NCI-H526 treated with DMSO at 0.1 percent for 48 hours (cell line): Measurements from ENCODE around the gene ASNSD1.
"Not testable (repeated sequence)": the region's sequence is repeated elsewhere in the genome, so short reads cannot be mapped to it uniquely, and the experiment has no call there.

Source experiments
- DNase-seq: peaks from one replicate; lab custom pipeline; 2025; lab: John Stamatoyannopoulos, UW

Gene ASNSD1

DNA sequence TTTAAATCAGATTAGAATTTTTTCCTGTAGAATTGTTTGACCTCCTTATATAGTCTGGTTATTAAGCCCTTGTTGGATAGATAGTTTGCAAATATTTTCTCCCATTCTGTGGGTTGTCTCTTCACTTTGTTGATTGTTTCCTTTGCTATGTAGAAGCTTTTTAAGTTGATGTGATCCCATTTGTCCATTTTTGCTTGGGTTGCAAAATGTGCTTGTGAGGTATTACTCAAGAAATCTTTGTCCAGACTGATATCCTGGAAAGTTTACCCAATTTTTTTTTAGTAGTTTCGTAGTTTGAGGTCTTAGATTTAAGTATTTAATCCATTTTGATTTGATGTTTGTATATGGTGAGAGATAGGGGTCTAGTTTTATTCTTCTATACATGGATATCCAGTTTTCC, 26.5 kb downstream of the ASNSD1 start:
- DNase-seq = not testable (repeated sequence)

DNA sequence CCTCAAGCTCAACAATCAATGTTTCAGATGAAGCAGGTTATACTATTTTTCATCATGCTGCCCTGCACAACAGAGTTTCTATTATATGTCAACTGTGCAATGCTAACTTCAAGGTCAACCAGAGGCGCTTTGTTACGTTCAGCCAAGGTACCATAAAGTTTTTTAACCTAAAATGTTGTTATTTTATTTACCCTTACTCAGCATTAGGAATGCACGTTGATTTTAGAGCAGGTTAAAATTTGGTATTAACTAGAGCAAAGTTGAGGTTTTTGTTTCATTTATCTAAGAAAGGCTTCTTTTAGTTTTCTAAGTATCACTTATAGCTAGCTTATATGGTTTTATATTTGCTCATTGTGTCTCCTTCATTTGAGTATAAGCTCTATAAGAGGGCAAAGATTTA, 35.0 kb downstream of the ASNSD1 start:
- DNase-seq = no peak

DNA sequence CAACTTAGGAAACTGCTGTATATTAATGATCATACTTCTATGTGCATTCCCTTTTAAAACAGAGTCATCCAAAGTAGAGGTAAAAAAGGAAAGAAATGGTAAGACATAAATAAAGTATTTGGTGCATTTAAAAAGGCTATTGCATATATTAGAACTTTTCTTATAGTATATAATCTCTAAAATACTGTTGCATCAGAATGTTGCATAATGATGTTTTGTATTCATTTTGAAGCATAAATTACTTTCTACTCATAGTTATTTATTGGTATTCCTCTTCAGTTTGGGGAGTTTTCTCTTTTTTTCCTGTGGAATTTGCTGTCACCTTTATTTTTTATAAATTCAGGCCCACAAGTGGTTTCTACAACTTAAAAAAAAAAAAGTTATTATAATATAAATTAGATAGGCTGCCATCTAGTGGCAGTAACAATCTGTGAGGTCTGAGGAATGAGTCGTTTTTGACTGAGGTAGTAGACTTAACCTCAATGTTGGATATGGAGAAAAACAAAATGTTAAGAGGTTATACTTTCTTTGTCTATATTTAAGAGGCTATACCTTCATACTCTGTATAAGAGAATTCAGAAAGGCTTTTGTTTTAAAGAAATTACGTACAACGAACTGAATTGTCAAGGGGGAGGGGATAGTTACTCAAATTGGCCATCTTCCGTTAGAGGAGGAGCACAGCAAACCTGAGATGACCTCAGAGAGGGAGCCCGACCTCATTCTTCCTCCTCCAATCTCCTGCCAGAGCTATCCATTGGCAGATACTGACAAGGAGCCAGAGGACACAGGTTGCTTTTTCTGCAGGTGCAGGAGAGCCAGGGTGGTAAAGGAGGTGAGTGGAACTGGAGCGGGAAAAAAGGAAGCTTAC, 37.0 kb downstream of the ASNSD1 start:
- DNase-seq = peak; percentile 4

DNA sequence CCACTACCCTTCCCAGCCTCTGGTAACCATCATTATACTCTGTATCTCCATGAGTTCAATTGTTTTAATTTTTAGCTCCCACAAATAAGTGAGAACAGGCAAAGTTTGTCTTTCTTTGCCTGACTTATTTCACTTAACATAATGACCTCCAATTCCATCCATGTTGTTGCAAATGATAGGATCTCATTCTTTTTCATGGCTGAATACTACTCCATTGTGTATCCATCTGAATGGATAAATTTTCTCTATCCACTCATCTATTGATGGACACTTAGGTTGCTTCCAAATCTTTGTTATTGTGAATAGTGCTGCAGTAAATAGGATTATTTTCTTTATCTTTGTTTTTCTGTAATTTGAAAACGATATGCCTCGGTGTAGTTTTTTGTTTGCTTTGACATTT, 39.4 kb downstream of the ASNSD1 start:
- no peak for DNase-seq

DNA sequence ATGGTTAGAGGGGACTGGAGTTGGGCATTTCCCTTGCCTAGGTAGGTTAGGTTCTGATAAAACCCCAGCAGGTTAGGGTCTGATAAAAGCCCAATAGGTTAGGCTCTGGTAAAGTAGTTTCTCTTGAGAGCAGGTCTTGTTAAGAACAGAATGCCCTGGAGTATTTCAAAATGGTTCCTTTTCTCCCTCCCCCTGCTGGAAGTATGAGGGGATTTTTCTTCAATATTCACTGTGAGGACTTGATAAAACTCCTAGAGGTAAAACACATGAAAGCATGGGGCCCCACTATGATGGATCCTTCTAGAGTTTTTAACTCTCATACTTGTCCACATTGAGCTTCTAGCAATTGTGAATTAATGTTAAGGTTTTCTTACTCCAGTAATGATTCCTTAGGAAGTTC, 40.8 kb downstream of the ASNSD1 start:
- DNase-seq = no peak

DNA sequence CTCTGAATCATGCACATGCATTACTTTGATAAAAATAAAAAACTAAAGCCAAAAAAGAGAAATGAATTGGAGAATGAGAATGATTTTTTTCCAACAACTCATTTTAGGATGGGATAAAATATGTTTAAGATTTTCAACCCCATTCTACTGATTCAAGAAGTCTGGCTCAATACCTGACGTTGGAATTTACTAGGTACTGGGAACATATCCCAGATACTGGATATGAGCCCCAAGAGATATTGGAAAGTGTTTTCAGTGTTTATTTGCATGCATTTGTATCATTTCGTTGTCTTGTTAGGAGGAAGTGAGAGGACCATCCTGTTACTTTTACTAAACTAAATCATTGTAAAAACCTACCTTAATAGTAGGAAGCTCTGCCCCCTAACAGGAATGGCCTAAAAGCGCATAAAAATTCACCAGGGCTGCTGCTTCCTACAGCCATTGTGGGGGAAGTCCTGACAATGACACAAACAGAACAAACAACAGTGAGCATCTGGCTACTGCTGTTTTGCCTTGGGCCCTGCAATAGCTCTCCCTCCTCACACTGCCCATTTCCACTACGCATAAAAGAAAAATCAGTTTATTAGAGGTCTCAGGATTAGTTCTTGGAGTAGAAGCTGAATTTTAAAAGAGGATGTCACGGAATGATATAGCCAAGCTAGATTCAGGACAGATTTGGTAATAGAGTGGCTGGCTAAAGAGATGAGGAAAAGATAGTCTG, 48.4 kb downstream of the ASNSD1 start:
- peak; percentile 57 for DNase-seq

DNA sequence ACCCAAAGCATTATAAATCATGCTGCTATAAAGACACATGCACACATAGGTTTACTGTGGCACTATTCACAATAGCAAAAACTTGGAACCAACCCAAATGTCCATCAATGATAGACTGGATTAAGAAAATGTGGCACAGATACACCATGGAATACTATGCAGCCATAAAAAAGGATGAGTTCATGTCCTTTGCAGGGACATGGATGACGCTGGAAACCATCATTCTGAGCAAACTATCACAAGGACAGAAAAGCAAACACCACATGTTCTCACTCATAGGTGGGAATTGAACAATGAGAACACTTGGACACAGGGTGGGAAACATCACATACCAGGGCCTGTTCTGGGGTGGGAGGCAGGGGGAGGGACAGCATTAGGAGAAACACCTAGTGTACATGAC, 56.3 kb downstream of the ASNSD1 start:
- DNase-seq = not testable (repeated sequence)

DNA sequence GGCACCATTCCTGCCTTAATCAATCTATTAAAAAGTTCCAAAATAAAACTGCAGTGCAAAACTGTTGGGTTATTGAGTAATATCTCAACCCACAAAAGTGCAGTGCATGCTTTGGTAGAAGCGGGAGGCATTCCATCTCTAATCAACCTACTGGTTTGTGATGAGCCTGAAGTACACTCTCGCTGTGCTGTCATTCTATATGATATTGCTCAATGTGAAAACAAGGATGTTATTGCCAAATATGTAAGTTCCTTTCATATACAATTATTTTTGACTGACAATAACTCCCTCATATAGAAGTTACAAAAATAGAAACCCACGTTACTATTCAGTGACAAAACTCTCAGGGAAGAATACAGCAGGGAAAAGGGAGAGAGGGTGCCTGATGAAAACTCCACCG, 58.3 kb downstream of the ASNSD1 start:
- DNase-seq = no peak
